H1 (cell line): ENCODE measurements around the gene NPSR1. TPM values are rescaled to one million over a fixed set of nuclear protein-coding genes. Genes with fewer than 3 reads are reported as not detected.

ENCODE experiments used
- CTCF ChIA-PET: fragments of 300-600 bp; sonication (Branson Sonifier 250); formaldehyde crosslinking; loops from one replicate; lab custom pipeline; 2021; ENCODE audit not compliant: partially characterized antibody; lab: Charles Lee
- POLR2A ChIA-PET: fragments of 300-600 bp; sonication (Branson Sonifier 250); formaldehyde crosslinking; loops from one replicate; lab custom pipeline; 2021; ENCODE audit warnings: inconsistent platforms; ENCODE audit not compliant: partially characterized antibody; lab: Charles Lee
- DNase-seq, 2 experiments: peaks; one replicate each; pipeline versions ENCODE4 v3.0.0 to v3.0.0-alpha.2; 2010 to 2022; ENCODE audit warnings: low spot score in 2 of 2, low read depth in 1 of 2, mixed read lengths in 1 of 2
- FAIRE-seq: peaks from 2 replicates; lab custom pipeline; 2011; peaks lifted over from hg19 to GRCh38; lab: Jason Lieb, UNC
- H2AFZ ChIP-seq: 2 replicates; pipeline ENCODE4 v1.8.1; 2012; ENCODE audit warnings: low read length, inconsistent platforms
- H2AK5ac ChIP-seq: 2 replicates; pipeline ENCODE4 v1.6.1; 2013; ENCODE audit warnings: low read depth, low read length
- H2BK120ac ChIP-seq: replicated peaks from 2 replicates; pipeline ENCODE3; 2013; ENCODE audit warnings: low read depth, low read length, inconsistent platforms
- H2BK12ac ChIP-seq: 2 replicates; pipeline ENCODE4 v1.6.1; 2013; ENCODE audit warnings: low read depth, low read length
- H2BK15ac ChIP-seq: 2 replicates; pipeline ENCODE4 v1.6.1; 2013; ENCODE audit warnings: low read length
- H2BK20ac ChIP-seq: 2 replicates; pipeline ENCODE4 v1.6.1; 2013; ENCODE audit warnings: low read length
- H2BK5ac ChIP-seq: 2 replicates; pipeline ENCODE4 v1.6.1; 2013; ENCODE audit warnings: low read depth, low read length
- H3K14ac ChIP-seq: 2 replicates; pipeline ENCODE4 v1.6.1; 2013; ENCODE audit warnings: inconsistent platforms; ENCODE audit not compliant: insufficient read length
- H3K18ac ChIP-seq: 2 replicates; pipeline ENCODE4 v1.6.1; 2013; ENCODE audit warnings: low read length; ENCODE audit errors: extremely low read depth
- H3K23ac ChIP-seq: 2 replicates; pipeline ENCODE4 v1.6.1; 2013; ENCODE audit warnings: inconsistent platforms; ENCODE audit not compliant: insufficient read length
- H3K23me2 ChIP-seq: 2 replicates; pipeline ENCODE4 v1.6.1; 2013; ENCODE audit warnings: low read depth, low read length
- H3K27ac ChIP-seq: 2 replicates; pipeline ENCODE4 v1.6.1; 2011; ENCODE audit warnings: low read depth, low read length, inconsistent platforms
- H3K27me3 ChIP-seq, 4 experiments: replicated peaks in 1 of 4; 1 replicate in 1 of 4; 2 replicates in 3 of 4; pipeline versions ENCODE4 v1.6.1 to v1.8.1; 2011 to 2013; ENCODE audit warnings: low read length in 3 of 4, mild to moderate bottlenecking in 3 of 4, inconsistent platforms in 2 of 4, mixed read lengths in 2 of 4, moderate library complexity in 1 of 4; ENCODE audit not compliant: control insufficient read depth in 3 of 4, insufficient read depth in 3 of 4; ENCODE audit errors: extremely low read depth in 1 of 4
- H3K36me3 ChIP-seq, 4 experiments: 2 replicates each; pipeline versions ENCODE4 v1.6.1 to v1.8.1; 2011 to 2013; ENCODE audit warnings: mild to moderate bottlenecking in 4 of 4, low read length in 3 of 4, moderate library complexity in 2 of 4, control low read depth in 1 of 4, inconsistent platforms in 1 of 4; ENCODE audit not compliant: insufficient read depth in 4 of 4, control insufficient read depth in 2 of 4
- H3K4ac ChIP-seq: replicated peaks from 2 replicates; pipeline ENCODE3; 2013; ENCODE audit warnings: low read length, low read depth, mixed read lengths, inconsistent platforms; ENCODE audit not compliant: insufficient read length
- H3K4me1 ChIP-seq, 4 experiments: replicated peaks in 1 of 4; 1 replicate in 1 of 4; 2 replicates in 3 of 4; pipeline versions ENCODE4 v1.6.1 to v1.8.1; 2011 to 2013; ENCODE audit warnings: low read length in 3 of 4, inconsistent platforms in 2 of 4, mixed read lengths in 1 of 4; ENCODE audit not compliant: insufficient read depth in 4 of 4, control insufficient read depth in 3 of 4
- H3K4me2 ChIP-seq, 2 experiments: 2 replicates each; pipeline versions ENCODE4 v1.6.1 to v1.8.1; 2011 to 2013; ENCODE audit warnings: low read depth in 2 of 2, low read length in 2 of 2, control low read depth in 1 of 2, inconsistent platforms in 1 of 2, mild to moderate bottlenecking in 1 of 2; ENCODE audit not compliant: insufficient read depth in 1 of 2
- H3K4me3 ChIP-seq, 4 experiments: fragments of 200-600, 300-600 bp in 1 of 4; sonication (generic), shearing (Covaris generic), sonication (Bioruptor Twin) in 1 of 4; 2 replicates each; pipeline versions ENCODE4 v1.5.1 to v1.8.1; 2011 to 2016; ENCODE audit warnings: low read length in 4 of 4, low read depth in 3 of 4, control low read depth in 2 of 4, inconsistent platforms in 2 of 4, mild to moderate bottlenecking in 2 of 4, mixed read lengths in 1 of 4, moderate library complexity in 1 of 4; ENCODE audit not compliant: insufficient read depth in 2 of 4; ENCODE audit errors: extremely low read depth in 1 of 4
- H3K56ac ChIP-seq: replicated peaks from 2 replicates; pipeline ENCODE3; 2013; ENCODE audit warnings: low read depth, mild to moderate bottlenecking, mixed read lengths, low read length, inconsistent platforms; ENCODE audit not compliant: insufficient read length
- H3K79me1 ChIP-seq: 2 replicates; pipeline ENCODE4 v1.6.1; 2013; ENCODE audit warnings: low read depth, low read length, control low read depth
- H3K79me2 ChIP-seq, 2 experiments: 2 replicates each; pipeline versions ENCODE4 v1.6.1 to v1.8.1; 2012 to 2013; ENCODE audit warnings: low read length in 2 of 2, mild to moderate bottlenecking in 2 of 2, inconsistent platforms in 1 of 2; ENCODE audit not compliant: insufficient read depth in 2 of 2, control insufficient read depth in 1 of 2
- H3K9ac ChIP-seq, 4 experiments: replicated peaks in 1 of 4; 1 replicate in 1 of 4; 2 replicates in 3 of 4; pipeline versions ENCODE4 v1.6.1 to v1.8.1; 2011 to 2013; ENCODE audit warnings: low read depth in 3 of 4, low read length in 3 of 4, control low read depth in 2 of 4, mild to moderate bottlenecking in 2 of 4, moderate library complexity in 2 of 4, inconsistent platforms in 1 of 4; ENCODE audit errors: extremely low read depth in 1 of 4
- H3K9me3 ChIP-seq, 2 experiments: 2 replicates each; pipeline versions ENCODE4 v1.6.1 to v1.8.1; 2012 to 2013; ENCODE audit warnings: mild to moderate bottlenecking in 2 of 2, moderate library complexity in 2 of 2, control low read depth in 1 of 2, inconsistent platforms in 1 of 2, low read depth in 1 of 2, low read length in 1 of 2, mixed read lengths in 1 of 2; ENCODE audit not compliant: insufficient read depth in 2 of 2
- H4K20me1 ChIP-seq, 2 experiments: replicated peaks in 1 of 2; 2 replicates each; pipeline versions ENCODE3 to v1.8.1; 2011 to 2013; ENCODE audit warnings: inconsistent platforms in 2 of 2, low read length in 2 of 2, mild to moderate bottlenecking in 1 of 2; ENCODE audit not compliant: insufficient read depth in 2 of 2, control insufficient read depth in 1 of 2
- H4K5ac ChIP-seq: 2 replicates; pipeline ENCODE4 v1.6.1; 2013; ENCODE audit warnings: low read length, low read depth, mixed read lengths, inconsistent platforms; ENCODE audit not compliant: insufficient read length
- H4K8ac ChIP-seq: 2 replicates; pipeline ENCODE4 v1.8.0; 2013; ENCODE audit warnings: mild to moderate bottlenecking, moderate library complexity, low read length, inconsistent platforms; ENCODE audit not compliant: insufficient read depth; ENCODE audit errors: extremely low read depth
- H4K91ac ChIP-seq: replicated peaks from 2 replicates; pipeline ENCODE3; 2013; ENCODE audit warnings: low read length, mixed read lengths, inconsistent platforms; ENCODE audit not compliant: insufficient read length
- BRCA1 ChIP-seq: IDR thresholded peaks from 2 replicates; pipeline ENCODE4 v1.6.1; 2012; ENCODE audit warnings: low read depth, low read length, improper control_type of control experiment
- CHD1 ChIP-seq: IDR thresholded peaks from 2 replicates; pipeline ENCODE4 v1.6.1; 2012; ENCODE audit warnings: low read depth, low read length, improper control_type of control experiment
- FOSL1 ChIP-seq: IDR thresholded peaks from 2 replicates; pipeline ENCODE4 v1.6.1; 2011; ENCODE audit warnings: mild to moderate bottlenecking, low read depth, low read length, moderate library complexity; ENCODE audit not compliant: insufficient read depth
- JUND ChIP-seq: IDR thresholded peaks from 2 replicates; pipeline ENCODE4 v1.6.1; 2011; ENCODE audit warnings: mild to moderate bottlenecking, improper control_type of control experiment, low read length
- RFX5 ChIP-seq: IDR thresholded peaks from 2 replicates; pipeline ENCODE4 v1.6.1; 2011; ENCODE audit warnings: low read depth, low read length, improper control_type of control experiment, borderline replicate concordance
- SAP30 ChIP-seq: fragments of 300-600 bp; sonication (generic); IDR thresholded peaks from 2 replicates; pipeline ENCODE4 v1.7.1; 2012; ENCODE audit warnings: low read length, moderate library complexity, mild to moderate bottlenecking, inconsistent platforms; ENCODE audit not compliant: insufficient read depth, insufficient replicate concordance
- TBP ChIP-seq: IDR thresholded peaks from 2 replicates; pipeline ENCODE4 v1.6.1; 2011; ENCODE audit warnings: low read depth, low read length, improper control_type of control experiment
- TCF12 ChIP-seq: IDR thresholded peaks from 2 replicates; pipeline ENCODE4 v1.6.1; 2011; ENCODE audit warnings: low read depth, mild to moderate bottlenecking, low read length
- WGBS, 2 experiments: shearing (Covaris generic) in 1 of 2; methylation state at CpG; one replicate each; pipeline versions ENCODE4 v1.1.6 to v1.1.7; 2013 to 2015; ENCODE audit warnings: low lambda C conversion rate in 2 of 2, mixed read lengths in 2 of 2, inconsistent platforms in 1 of 2, low coverage in 1 of 2, missing lambda C conversion rate in 1 of 2; ENCODE audit not compliant: insufficient replicate concordance in 2 of 2, insufficient coverage in 1 of 2, insufficient read length in 1 of 2; ENCODE audit errors: extremely low coverage in 1 of 2, missing lambda C conversion rate in 1 of 2; 5-methylcytosine and 5-hydroxymethylcytosine counted together
- polyA plus RNA-seq, 7 experiments: library from polyadenylated mRNA; depleted of rRNA in 3 of 7; stranded (reverse) in 5 of 7; unstranded in 2 of 7; fragments of >200 nt in 5 of 7; fragments of 200-250 nt in 2 of 7; gene quantifications; 1 replicate in 5 of 7; 2 replicates in 1 of 7; 4 replicates in 1 of 7; pipeline versions ENCODE4 v1.2.1 to v1.2.3, GENCODE V29; 2011 to 2013; ENCODE audit warnings: missing spikeins in 2 of 7, mixed read lengths in 2 of 7
- total RNA-seq: library from RNA; stranded (reverse); fragmentation: NEBNext Ultra II Directional; extraction: Animal tissue kit (Norgen Biotek cat#: 25700); gene quantifications from 2 replicates; pipeline ENCODE4 v1.2.1, GENCODE V29; 2021
- TF ChIP-seq, protein P1 (sequence below): IDR thresholded peaks from 2 replicates; pipeline ENCODE4 v1.6.1; 2012; ENCODE audit warnings: inconsistent platforms

NPSR1 gene
- total and polyA plus RNA-seq, 2 of the 8 experiments (the other 6 are each of a cell fraction or from before 2014, with no cell fraction given), result not detected

- H2BK5ac ChIP-seq, result no peak overlapping the region
- CTCF ChIA-PET, result interaction anchor here (0.6 to 2.3 kb wide), 5 partner anchors 10 to 875 kb away, joined by 3 to 6 read pairs (median 4); no protein-coding TSS in a partner anchor
- H4K91ac ChIP-seq, result no peak overlapping the region
- no peak overlapping the region for H4K8ac ChIP-seq
- H2AFZ ChIP-seq, result no peak overlapping the region
- H2BK12ac ChIP-seq, result no peak overlapping the region
- no peak overlapping the region for H2BK20ac ChIP-seq
- H3K9ac ChIP-seq, result no peak overlapping the region
- H3K27me3 ChIP-seq, result no peaks in the 10 kb centered on the region
- no peaks in the 10 kb centered on the region for H3K79me1 ChIP-seq
- H3K18ac ChIP-seq, result no peak overlapping the region; the same call in 1 of the 2 replicates
- H2BK15ac ChIP-seq, result no peak overlapping the region
- H3K4ac ChIP-seq, result no peak overlapping the region
- no peak overlapping the region for H2BK120ac ChIP-seq
- H3K14ac ChIP-seq, result no peak overlapping the region
- no peak overlapping the region for H2AK5ac ChIP-seq
- H3K23ac ChIP-seq, result no peak overlapping the region
- DNase-seq (no peak), FAIRE-seq (no peak)
- no peak overlapping the region for H4K5ac ChIP-seq
- 93% methylated on average over 1 of the region's 1 CpG; no CpG with 5 or more reads in 1 of the 2 experiments for WGBS, 2 experiments
- H3K56ac ChIP-seq, result no peak overlapping the region
- no peak overlapping the region for H3K4me2 ChIP-seq
- no peaks in the 10 kb centered on the region for H3K36me3 ChIP-seq
- no peaks in the 10 kb centered on the region for H3K79me2 ChIP-seq
- H3K4me3 ChIP-seq, result no peak overlapping the region
- peaks cover 0 to 7% (median 0%) of the 10 kb centered on the region in 4 experiments; a peak in 2 of 7 replicates for H3K4me1 ChIP-seq
- H3K9me3 ChIP-seq, result no peaks in the 10 kb centered on the region
- no peaks in the 10 kb centered on the region; the same call in 1 of the 2 replicates for H3K23me2 ChIP-seq
- no peak overlapping the region for H3K27ac ChIP-seq
- no peaks in the 10 kb centered on the region for H4K20me1 ChIP-seq
- POLR2A ChIA-PET, result no interaction called here
- TF ChIP-seq TCF12, result no peak
- no peak for TF ChIP-seq SAP30
- TF ChIP-seq TBP, result no peak
- TF ChIP-seq, protein P1, sequence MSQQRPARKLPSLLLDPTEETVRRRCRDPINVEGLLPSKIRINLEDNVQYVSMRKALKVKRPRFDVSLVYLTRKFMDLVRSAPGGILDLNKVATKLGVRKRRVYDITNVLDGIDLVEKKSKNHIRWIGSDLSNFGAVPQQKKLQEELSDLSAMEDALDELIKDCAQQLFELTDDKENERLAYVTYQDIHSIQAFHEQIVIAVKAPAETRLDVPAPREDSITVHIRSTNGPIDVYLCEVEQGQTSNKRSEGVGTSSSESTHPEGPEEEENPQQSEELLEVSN, result no peak
- no peak for TF ChIP-seq FOSL1
- TF ChIP-seq RFX5, result no peak
- TF ChIP-seq CHD1, result no peak
- TF ChIP-seq JUND, result no peak
- no peak for TF ChIP-seq BRCA1
These were observed 60.8 kb downstream of the NPSR1 start for GRCh38 chr7:34718867-34719266.
